Chondrocyte (in vitro differentiated cells): ENCODE measurements around the gene ANO6. TPM values are rescaled to one million over a fixed set of nuclear protein-coding genes. Genes with fewer than 3 reads are reported as not detected.
A peak's percentile ranks its signal among the peaks of the same experiment; 100 is the strongest.

Experiments used
- DNase-seq: peaks from one replicate; pipeline ENCODE4 v3.0.0; 2021; ENCODE audit warnings: mixed read lengths, low spot score
- H3K27ac Mint-ChIP-seq: one replicate; pipeline ENCODE4 v1.8.0; 2021; ENCODE audit warnings: mild to moderate bottlenecking, moderate library complexity, mixed read lengths; ENCODE audit not compliant: unreplicated experiment
- H3K27me3 Mint-ChIP-seq: 2 replicates; pipeline ENCODE4 v1.8.0; 2021; ENCODE audit warnings: low read depth, mixed read lengths
- H3K36me3 Mint-ChIP-seq: 2 replicates; pipeline ENCODE4 v1.8.0; 2021; ENCODE audit warnings: low read depth, mixed read lengths
- H3K4me1 Mint-ChIP-seq: 2 replicates; pipeline ENCODE4 v1.8.0; 2021; ENCODE audit warnings: low read depth, mild to moderate bottlenecking, mixed read lengths
- H3K4me3 Mint-ChIP-seq: one replicate; pipeline ENCODE4 v1.8.0; 2021; ENCODE audit warnings: mild to moderate bottlenecking, moderate library complexity, mixed read lengths; ENCODE audit not compliant: unreplicated experiment
- H3K9me3 Mint-ChIP-seq: 2 replicates; pipeline ENCODE4 v1.8.0; 2021; ENCODE audit warnings: low read depth, mixed read lengths
- CTCF ChIP-seq: fragments of 200-600 bp; sonication (generic); IDR thresholded peaks from 2 replicates; pipeline ENCODE4 v1.5.0; 2021; ENCODE audit warnings: antibody characterized with exemption, mild to moderate bottlenecking, moderate library complexity
- total RNA-seq: library from RNA; stranded (reverse); gene quantifications from 3 replicates; pipeline ENCODE4 v1.2.1, GENCODE V29; 2021

Gene ANO6
- total RNA-seq, 1 donor from 2014 or later: 75.8 TPM

- Mint-ChIP-seq H3K4me1 (peaks cover 9% of the 10 kb centered on the region), H3K9me3 (peaks cover 3% of the 10 kb centered on the region)
These were observed 199.5 kb downstream of the ANO6 start for GRCh38 chr12:45415393-45415817.

GRCh38 chr12:45416126-45416525, 200.2 kb downstream of the ANO6 start:
- peak overlapping the region; percentile 30 for H3K27ac Mint-ChIP-seq
- H3K4me1 Mint-ChIP-seq: peaks cover 9% of the 10 kb centered on the region
- H3K9me3 Mint-ChIP-seq: peaks cover 3% of the 10 kb centered on the region
- peaks cover 26% of the 10 kb centered on the region for H3K36me3 Mint-ChIP-seq
- H3K27me3 Mint-ChIP-seq: no peaks in the 10 kb centered on the region
- H3K4me3 Mint-ChIP-seq: no peak overlapping the region
- TF ChIP-seq CTCF: no peak
- DNase-seq: no peak

More at GRCh38 chr12:45415393-45415817, 199.5 kb downstream of the ANO6 start:
- DNase-seq: no peak
- peak overlapping the region; percentile 95 for H3K27ac Mint-ChIP-seq
- H3K4me3 Mint-ChIP-seq: no peak overlapping the region
- no peak for TF ChIP-seq CTCF
- H3K36me3 Mint-ChIP-seq: peaks cover 24% of the 10 kb centered on the region
- H3K27me3 Mint-ChIP-seq: no peaks in the 10 kb centered on the region

GRCh38 chr12:45418520-45418919, 202.6 kb downstream of the ANO6 start:
- peaks cover 9% of the 10 kb centered on the region for H3K4me1 Mint-ChIP-seq
- H3K27me3 Mint-ChIP-seq: no peaks in the 10 kb centered on the region
- no peak overlapping the region for H3K4me3 Mint-ChIP-seq
- H3K9me3 Mint-ChIP-seq: peaks cover 3% of the 10 kb centered on the region
- peaks cover 34% of the 10 kb centered on the region for H3K36me3 Mint-ChIP-seq
- TF ChIP-seq CTCF: no peak
- H3K27ac Mint-ChIP-seq: no peak overlapping the region
- DNase-seq: no peak

- Mint-ChIP-seq H3K27ac (no peak overlapping the region), H3K27me3 (no peaks in the 10 kb centered on the region), H3K9me3 (peaks cover 3% of the 10 kb centered on the region), H3K4me1 (peaks cover 11% of the 10 kb centered on the region), H3K36me3 (peaks cover 35% of the 10 kb centered on the region), H3K4me3 (no peak overlapping the region)
- TF ChIP-seq CTCF: no peak
- no peak for DNase-seq
These were observed 203.5 kb downstream of the ANO6 start for GRCh38 chr12:45419317-45419814.

GRCh38 chr12:45421736-45422135, 205.8 kb downstream of the ANO6 start:
- no peak for DNase-seq
- Mint-ChIP-seq H3K36me3 (peaks cover 31% of the 10 kb centered on the region), H3K9me3 (no peaks in the 10 kb centered on the region), H3K27me3 (no peaks in the 10 kb centered on the region), H3K4me3 (no peak overlapping the region), H3K27ac (no peak overlapping the region), H3K4me1 (peaks cover 19% of the 10 kb centered on the region)
- no peak for TF ChIP-seq CTCF
